ENCODE measurements around the gene FAM98B.

DNA sequence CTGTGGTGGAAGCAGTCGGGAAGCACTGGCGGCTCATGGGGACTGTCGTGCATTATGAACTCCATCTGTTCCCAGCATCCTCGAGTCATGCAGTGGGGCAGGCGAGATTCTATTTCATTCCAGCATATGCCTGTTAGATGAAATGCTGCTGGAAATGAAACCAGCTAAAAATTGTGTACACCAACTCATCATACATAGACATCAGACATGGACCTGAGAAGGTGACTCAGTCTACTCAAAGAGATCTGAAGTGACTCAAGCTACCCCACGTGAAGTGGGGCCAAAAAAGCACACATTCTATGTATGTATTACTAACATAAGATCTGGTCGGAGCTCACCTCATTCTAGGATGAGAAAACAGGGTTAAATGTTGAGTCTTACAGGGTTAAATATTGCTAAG is 47.5 kb upstream of the FAM98B start:
- TF ChIP-seq, protein P1, sequence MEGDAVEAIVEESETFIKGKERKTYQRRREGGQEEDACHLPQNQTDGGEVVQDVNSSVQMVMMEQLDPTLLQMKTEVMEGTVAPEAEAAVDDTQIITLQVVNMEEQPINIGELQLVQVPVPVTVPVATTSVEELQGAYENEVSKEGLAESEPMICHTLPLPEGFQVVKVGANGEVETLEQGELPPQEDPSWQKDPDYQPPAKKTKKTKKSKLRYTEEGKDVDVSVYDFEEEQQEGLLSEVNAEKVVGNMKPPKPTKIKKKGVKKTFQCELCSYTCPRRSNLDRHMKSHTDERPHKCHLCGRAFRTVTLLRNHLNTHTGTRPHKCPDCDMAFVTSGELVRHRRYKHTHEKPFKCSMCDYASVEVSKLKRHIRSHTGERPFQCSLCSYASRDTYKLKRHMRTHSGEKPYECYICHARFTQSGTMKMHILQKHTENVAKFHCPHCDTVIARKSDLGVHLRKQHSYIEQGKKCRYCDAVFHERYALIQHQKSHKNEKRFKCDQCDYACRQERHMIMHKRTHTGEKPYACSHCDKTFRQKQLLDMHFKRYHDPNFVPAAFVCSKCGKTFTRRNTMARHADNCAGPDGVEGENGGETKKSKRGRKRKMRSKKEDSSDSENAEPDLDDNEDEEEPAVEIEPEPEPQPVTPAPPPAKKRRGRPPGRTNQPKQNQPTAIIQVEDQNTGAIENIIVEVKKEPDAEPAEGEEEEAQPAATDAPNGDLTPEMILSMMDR (IDR thresholded peaks at IDR 0.05) = no peak
- TF ChIP-seq EZH2 (IDR thresholded peaks at IDR 0.05; ENCODE audit: borderline replicate concordance, insufficient read depth, low read depth, low read length, poor library complexity, severe bottlenecking) = no peak

Data from B cell (primary cell).